ENCODE measurements around the gene KRTAP5-8. TPM values are rescaled to one million over a fixed set of nuclear protein-coding genes. Genes with fewer than 3 reads are reported as not detected.

KRTAP5-8 gene
- total and polyA plus RNA-seq, 2 experiments from 2014 or later: not detected

DNA sequence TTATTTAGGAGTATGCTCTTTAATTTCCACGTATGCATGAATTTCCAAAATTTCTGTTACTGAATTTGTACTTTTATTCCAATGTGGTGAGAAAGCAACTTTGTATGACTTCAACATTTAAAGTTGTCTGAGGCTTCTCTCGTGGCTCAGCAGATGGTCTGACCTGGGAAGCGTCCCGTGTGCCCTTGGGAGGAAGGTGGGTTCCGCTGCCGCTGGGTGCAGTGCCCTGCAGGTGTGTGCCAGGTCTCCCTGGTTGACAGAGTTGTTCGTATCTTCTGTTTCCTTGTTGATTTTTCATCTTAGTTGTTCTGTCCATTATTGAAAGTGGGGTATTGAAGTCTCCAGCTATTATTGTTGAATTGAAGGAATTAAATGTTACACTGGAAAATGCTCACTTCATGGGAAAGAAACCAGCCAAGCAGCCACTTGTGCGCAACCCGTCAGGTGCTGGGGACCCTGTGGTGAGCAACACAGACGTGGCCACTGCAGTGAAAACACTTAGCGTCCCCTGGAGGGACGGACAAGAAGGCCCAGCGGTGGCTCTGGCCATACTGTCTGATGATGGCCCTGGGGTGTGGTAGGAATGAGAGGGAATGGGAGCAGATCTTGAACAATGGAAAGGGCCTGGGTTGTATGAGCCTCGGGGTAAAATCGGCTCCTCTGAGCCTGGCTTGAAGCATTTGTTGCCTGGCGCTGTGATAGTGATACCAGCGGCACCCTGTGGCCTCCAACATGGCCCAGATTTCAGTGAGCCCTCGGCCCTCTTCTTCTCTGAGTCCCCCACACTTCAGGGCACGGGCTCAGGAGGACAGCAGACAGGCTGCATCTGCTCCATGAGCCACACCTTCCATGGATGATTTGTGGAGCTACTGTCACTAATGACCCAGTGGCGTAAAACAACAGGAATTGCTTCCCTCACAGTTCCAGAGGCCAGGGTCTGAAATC is 42.3 kb upstream of the KRTAP5-8 start:
- H3K27me3 Mint-ChIP-seq (ENCODE audit: insufficient read depth, low read depth, poor library complexity): peaks cover 10% of the 10 kb centered on the region
- H3K36me3 Mint-ChIP-seq (ENCODE audit: low read depth): peaks cover 50% of the 10 kb centered on the region
- no peak overlapping the region for H3K27ac Mint-ChIP-seq
- no peaks in the 10 kb centered on the region; the same call in 1 of the 2 replicates for H4K20me1 ChIP-seq (replicated peaks; ENCODE audit: insufficient read depth)
- no peak for TF ChIP-seq ZNF331 (CRISPR knock-in tag; IDR thresholded peaks at IDR 0.05; ENCODE audit: low read depth)
- no peak for TF ChIP-seq POLR2AphosphoS5 (IDR thresholded peaks at IDR 0.05; ENCODE audit: low read depth)
- no peak for TF ChIP-seq CREB1 (CRISPR knock-in tag; IDR thresholded peaks at IDR 0.05; ENCODE audit: low read depth)
- no peak for TF ChIP-seq JUNB (IDR thresholded peaks at IDR 0.05; ENCODE audit: unreplicated experiment)
- no peak for TF ChIP-seq STAT1 (IDR thresholded peaks at IDR 0.05; ENCODE audit: unreplicated experiment)
- no peak for TF ChIP-seq ETS1 (IDR thresholded peaks at IDR 0.05)
- no peak for TF ChIP-seq NANOG (IDR thresholded peaks at IDR 0.05; ENCODE audit: borderline replicate concordance)
- TF ChIP-seq, protein P1, sequence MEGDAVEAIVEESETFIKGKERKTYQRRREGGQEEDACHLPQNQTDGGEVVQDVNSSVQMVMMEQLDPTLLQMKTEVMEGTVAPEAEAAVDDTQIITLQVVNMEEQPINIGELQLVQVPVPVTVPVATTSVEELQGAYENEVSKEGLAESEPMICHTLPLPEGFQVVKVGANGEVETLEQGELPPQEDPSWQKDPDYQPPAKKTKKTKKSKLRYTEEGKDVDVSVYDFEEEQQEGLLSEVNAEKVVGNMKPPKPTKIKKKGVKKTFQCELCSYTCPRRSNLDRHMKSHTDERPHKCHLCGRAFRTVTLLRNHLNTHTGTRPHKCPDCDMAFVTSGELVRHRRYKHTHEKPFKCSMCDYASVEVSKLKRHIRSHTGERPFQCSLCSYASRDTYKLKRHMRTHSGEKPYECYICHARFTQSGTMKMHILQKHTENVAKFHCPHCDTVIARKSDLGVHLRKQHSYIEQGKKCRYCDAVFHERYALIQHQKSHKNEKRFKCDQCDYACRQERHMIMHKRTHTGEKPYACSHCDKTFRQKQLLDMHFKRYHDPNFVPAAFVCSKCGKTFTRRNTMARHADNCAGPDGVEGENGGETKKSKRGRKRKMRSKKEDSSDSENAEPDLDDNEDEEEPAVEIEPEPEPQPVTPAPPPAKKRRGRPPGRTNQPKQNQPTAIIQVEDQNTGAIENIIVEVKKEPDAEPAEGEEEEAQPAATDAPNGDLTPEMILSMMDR (conservative IDR thresholded peaks at IDR 0.05; ENCODE audit: low read depth in 2 of 2): no peak
- TF ChIP-seq ZNF462 (CRISPR knock-in tag; IDR thresholded peaks at IDR 0.05): no peak
- no peak for TF ChIP-seq EZH2phosphoT487 (IDR thresholded peaks at IDR 0.05; ENCODE audit: unreplicated experiment)
- TF ChIP-seq, protein P2, sequence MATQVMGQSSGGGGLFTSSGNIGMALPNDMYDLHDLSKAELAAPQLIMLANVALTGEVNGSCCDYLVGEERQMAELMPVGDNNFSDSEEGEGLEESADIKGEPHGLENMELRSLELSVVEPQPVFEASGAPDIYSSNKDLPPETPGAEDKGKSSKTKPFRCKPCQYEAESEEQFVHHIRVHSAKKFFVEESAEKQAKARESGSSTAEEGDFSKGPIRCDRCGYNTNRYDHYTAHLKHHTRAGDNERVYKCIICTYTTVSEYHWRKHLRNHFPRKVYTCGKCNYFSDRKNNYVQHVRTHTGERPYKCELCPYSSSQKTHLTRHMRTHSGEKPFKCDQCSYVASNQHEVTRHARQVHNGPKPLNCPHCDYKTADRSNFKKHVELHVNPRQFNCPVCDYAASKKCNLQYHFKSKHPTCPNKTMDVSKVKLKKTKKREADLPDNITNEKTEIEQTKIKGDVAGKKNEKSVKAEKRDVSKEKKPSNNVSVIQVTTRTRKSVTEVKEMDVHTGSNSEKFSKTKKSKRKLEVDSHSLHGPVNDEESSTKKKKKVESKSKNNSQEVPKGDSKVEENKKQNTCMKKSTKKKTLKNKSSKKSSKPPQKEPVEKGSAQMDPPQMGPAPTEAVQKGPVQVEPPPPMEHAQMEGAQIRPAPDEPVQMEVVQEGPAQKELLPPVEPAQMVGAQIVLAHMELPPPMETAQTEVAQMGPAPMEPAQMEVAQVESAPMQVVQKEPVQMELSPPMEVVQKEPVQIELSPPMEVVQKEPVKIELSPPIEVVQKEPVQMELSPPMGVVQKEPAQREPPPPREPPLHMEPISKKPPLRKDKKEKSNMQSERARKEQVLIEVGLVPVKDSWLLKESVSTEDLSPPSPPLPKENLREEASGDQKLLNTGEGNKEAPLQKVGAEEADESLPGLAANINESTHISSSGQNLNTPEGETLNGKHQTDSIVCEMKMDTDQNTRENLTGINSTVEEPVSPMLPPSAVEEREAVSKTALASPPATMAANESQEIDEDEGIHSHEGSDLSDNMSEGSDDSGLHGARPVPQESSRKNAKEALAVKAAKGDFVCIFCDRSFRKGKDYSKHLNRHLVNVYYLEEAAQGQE (IDR thresholded peaks at IDR 0.05; ENCODE audit: unreplicated experiment): no peak
- H3K4me3 Mint-ChIP-seq: no peak overlapping the region
- H3K79me2 ChIP-seq (replicated peaks; ENCODE audit: insufficient read depth): no peaks in the 10 kb centered on the region
- H3K4me3 ChIP-seq: no peak overlapping the region
- no peak overlapping the region for H2AFZ ChIP-seq
- DNase-seq (ENCODE audit: low spot score) (no peak), ATAC-seq (no peak)
- no peaks in the 10 kb centered on the region for H3K4me1 ChIP-seq (ENCODE audit: insufficient read depth)
- no peak overlapping the region for H3K27ac ChIP-seq (ENCODE audit: low read depth)
- H3K36me3 ChIP-seq (ENCODE audit: insufficient read depth): peaks cover 8% of the 10 kb centered on the region; the same call in 1 of the 2 replicates
- no peaks in the 10 kb centered on the region for H3K27me3 ChIP-seq (ENCODE audit: insufficient read depth)
- H3K9me3 Mint-ChIP-seq: 0 out of 3 replicates have a peak, but pooled peaks cover 3% of the 10 kb centered on the region
- no peaks in the 10 kb centered on the region for H3K4me1 Mint-ChIP-seq
- no peaks in the 10 kb centered on the region for H3F3A ChIP-seq (replicated peaks; ENCODE audit: low read depth)
- H3K9me2 ChIP-seq (ENCODE audit: insufficient read depth): no peaks in the 10 kb centered on the region
- no peak overlapping the region for H3K4me2 ChIP-seq
